GM13977 (cell line): ENCODE data around the gene ARID1B.

Experiments
- DNase-seq: peaks from one replicate; pipeline ENCODE4 v3.0.0; 2012; ENCODE audit warnings: low spot score
- CTCF ChIP-seq: IDR thresholded peaks from 2 replicates; pipeline ENCODE4 v1.5.1; 2012; ENCODE audit warnings: mild to moderate bottlenecking, control low read depth; ENCODE audit not compliant: insufficient read depth; ENCODE audit errors: extremely low read depth, missing control alignments
- in situ Hi-C: fragments of 300-500 bp; cut with MboI; formaldehyde crosslinking; loops from one replicate; pipeline ENCODE4 v1.12.0; 2022; ENCODE audit warnings: low sequenced_read_pairs, low pct_unique_long_range_greater_than_20kb, mixed read lengths, inconsistent platforms; ENCODE audit not compliant: unreplicated experiment

Gene ARID1B

GRCh38 chr6:157021993-157022740 is 245.0 kb downstream of the ARID1B start:
- peak; percentile 95 for DNase-seq
- TF ChIP-seq CTCF: no peak
- in situ Hi-C loops: no loop called here

- DNase-seq: no peak
- in situ Hi-C loops: no loop called here
- TF ChIP-seq CTCF: no peak
These were observed 246.8 kb downstream of the ARID1B start for GRCh38 chr6:157023958-157024357.

GRCh38 chr6:157024745-157025144 is 247.6 kb downstream of the ARID1B start:
- in situ Hi-C loops: no loop called here
- TF ChIP-seq CTCF: no peak
- DNase-seq: no peak

- TF ChIP-seq CTCF: no peak
- in situ Hi-C loops: no loop called here
- DNase-seq: no peak
These were observed 248.3 kb downstream of the ARID1B start for GRCh38 chr6:157025437-157025836.

GRCh38 chr6:157029980-157030690 is 253.0 kb downstream of the ARID1B start:
- TF ChIP-seq CTCF: no peak
- in situ Hi-C loops: no loop called here
- no peak for DNase-seq

- no peak for DNase-seq
- TF ChIP-seq CTCF: no peak
- in situ Hi-C loops: no loop called here
These were observed 253.6 kb downstream of the ARID1B start for GRCh38 chr6:157030755-157031154.
